NCI-H1092 (cell line): ENCODE data around the gene CERS1.

ENCODE experiments used
- DNase-seq: peaks from one replicate; lab custom pipeline; 2025; lab: John Stamatoyannopoulos, UW

The CERS1 gene

GRCh38 chr19:18870531-18871172, 25.3 kb downstream of the CERS1 start:
- DNase-seq, result no peak

- no peak for DNase-seq
These were observed 26.0 kb downstream of the CERS1 start for GRCh38 chr19:18869781-18870530.

GRCh38 chr19:18869023-18869618, 26.8 kb downstream of the CERS1 start:
- DNase-seq, result no peak

GRCh38 chr19:18868380-18869022, 27.5 kb downstream of the CERS1 start:
- no peak for DNase-seq

- DNase-seq, result no peak
These were observed 28.2 kb downstream of the CERS1 start for GRCh38 chr19:18867751-18868150.

- DNase-seq, result no peak
These were observed 28.8 kb downstream of the CERS1 start for GRCh38 chr19:18867199-18867598.

- DNase-seq, result no peak
These were observed 29.2 kb downstream of the CERS1 start for GRCh38 chr19:18866800-18867123.

- DNase-seq, result no peak
These were observed 29.8 kb downstream of the CERS1 start for GRCh38 chr19:18865973-18866799.

GRCh38 chr19:18865106-18865972, 30.6 kb downstream of the CERS1 start:
- no peak for DNase-seq

- DNase-seq, result no peak
These were observed 32.1 kb downstream of the CERS1 start for GRCh38 chr19:18863843-18864362.

GRCh38 chr19:18862976-18863842, 32.7 kb downstream of the CERS1 start:
- no peak for DNase-seq

GRCh38 chr19:18861917-18862316, 34.0 kb downstream of the CERS1 start:
- no peak for DNase-seq

- DNase-seq, result no peak
These were observed 34.7 kb downstream of the CERS1 start for GRCh38 chr19:18861235-18861634.

GRCh38 chr19:18860725-18861124, 35.2 kb downstream of the CERS1 start:
- no peak for DNase-seq

GRCh38 chr19:18860302-18860700, 35.7 kb downstream of the CERS1 start:
- no peak for DNase-seq

- no peak for DNase-seq
These were observed 36.2 kb downstream of the CERS1 start for GRCh38 chr19:18859676-18860301.

GRCh38 chr19:18858906-18859646, 36.9 kb downstream of the CERS1 start:
- no peak for DNase-seq

GRCh38 chr19:18857223-18857622, 38.7 kb downstream of the CERS1 start:
- DNase-seq, result no peak
